ENCODE measurements around the gene MRPS14. TPM values are rescaled to one million over a fixed set of nuclear protein-coding genes. Genes with fewer than 3 reads are reported as not detected.
"Not testable (repeated sequence)": the region's sequence is repeated elsewhere in the genome, so short reads cannot be mapped to it uniquely, and the experiment has no call there.

The MRPS14 gene
- total and polyA plus RNA-seq, 8 donors = 30.3 to 46.6 (median 44.6) TPM

- TF ChIP-seq CTCF (IDR thresholded peaks at IDR 0.05) = no peak
- DNase-seq (no peak), ATAC-seq (no peak)
- Histone ChIP-seq H3K27ac (no peak overlapping the region), H3K4me3 (no peak overlapping the region), H3K4me1 (no peaks in the 10 kb centered on the region), H3K9me3 (no peaks in the 10 kb centered on the region), H3K36me3 (no peaks in the 10 kb centered on the region), H3K27me3 (no peaks in the 10 kb centered on the region)
- intact Hi-C loops (cut with DNase I) = loop anchor here in 1 of 2 donors (5.0 kb wide), 2 partner anchors 98 to 113 kb away; no protein-coding TSS in a partner anchor
Observed at GRCh38 chr1:175033953-175034352, 10.7 kb upstream of the MRPS14 start.

GRCh38 chr1:175024773-175025172, 1.5 kb upstream of the MRPS14 start:
- ATAC-seq (no peak), DNase-seq (no peak)
- H3K4me1 ChIP-seq = peaks cover 0 to 19% of the 10 kb centered on the region in 2 donors
- H3K27ac ChIP-seq = no peak overlapping the region
- no peaks in the 10 kb centered on the region for H3K27me3 ChIP-seq
- intact Hi-C loops (cut with DNase I) = no loop called here
- no peaks in the 10 kb centered on the region for H3K9me3 ChIP-seq
- no peak overlapping the region for H3K4me3 ChIP-seq
- no peak for TF ChIP-seq CTCF (IDR thresholded peaks at IDR 0.05)
- no peaks in the 10 kb centered on the region for H3K36me3 ChIP-seq

DNA sequence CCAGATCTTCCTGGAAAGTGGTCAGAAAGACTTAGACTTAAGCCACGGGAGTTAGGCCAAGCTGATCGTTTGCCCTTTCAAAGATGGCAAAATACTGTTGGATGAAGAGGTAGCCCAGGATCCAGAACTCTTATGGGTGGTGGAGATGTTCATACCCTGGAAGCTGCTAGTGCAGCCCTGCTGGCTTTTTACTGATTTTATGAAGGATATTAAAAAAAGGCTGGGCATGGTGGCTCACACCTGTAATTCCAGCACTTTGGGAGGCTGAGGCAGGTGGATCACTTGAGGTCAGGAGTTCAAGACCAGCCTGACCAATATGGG, 657 bp upstream of the MRPS14 start:
- H3K27me3 ChIP-seq; intact Hi-C loops (cut with DNase I); DNase-seq; H3K36me3 ChIP-seq; ATAC-seq; H3K9me3 ChIP-seq: not testable (repeated sequence)
- Histone ChIP-seq H3K4me3 (peak overlapping the region; percentile 83 to 85), H3K4me1 (peaks cover 0 to 19% of the 10 kb centered on the region in 2 donors), H3K27ac (peak overlapping the region; percentile 68 to 84)

GRCh38 chr1:175019524-175019923, 3.7 kb downstream of the MRPS14 start:
- no peak for ATAC-seq
- no peaks in the 10 kb centered on the region for H3K27me3 ChIP-seq

DNA sequence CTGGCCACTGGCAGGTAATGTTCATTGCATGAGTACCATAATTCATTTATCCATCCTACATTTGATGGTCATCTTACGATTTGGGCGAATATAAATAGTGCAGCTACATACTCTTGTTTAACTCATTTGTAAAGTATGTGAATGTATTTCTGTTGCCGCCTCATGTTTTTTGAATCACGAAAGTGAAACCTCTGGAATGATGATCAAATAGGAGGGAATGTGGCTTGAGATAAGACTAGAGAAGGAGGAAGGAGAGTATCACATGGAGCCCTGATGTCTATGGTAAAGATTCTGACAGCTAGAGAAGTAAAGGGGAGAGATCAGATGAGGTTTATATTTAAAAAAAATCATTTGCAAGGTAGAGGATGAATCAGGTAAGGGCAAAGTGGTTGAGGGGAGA, 8.0 kb downstream of the MRPS14 start:
- no peak for TF ChIP-seq CTCF (IDR thresholded peaks at IDR 0.05)
- Histone ChIP-seq H3K27ac (no peak overlapping the region), H3K27me3 (no peaks in the 10 kb centered on the region), H3K9me3 (no peaks in the 10 kb centered on the region), H3K4me3 (no peak overlapping the region), H3K36me3 (peaks cover 0 to 83% of the 10 kb centered on the region in 2 donors), H3K4me1 (no peaks in the 10 kb centered on the region)
- intact Hi-C loops (cut with DNase I) = no loop called here
- DNase-seq = no peak
- ATAC-seq = no peak

More at GRCh38 chr1:175019524-175019923, 3.7 kb downstream of the MRPS14 start:
- no peak for TF ChIP-seq CTCF (IDR thresholded peaks at IDR 0.05)
- no peaks in the 10 kb centered on the region for H3K9me3 ChIP-seq
- intact Hi-C loops (cut with DNase I) = no loop called here
- H3K4me3 ChIP-seq = no peak overlapping the region
- peaks cover 0 to 19% of the 10 kb centered on the region in 2 donors for H3K4me1 ChIP-seq
- H3K27ac ChIP-seq = no peak overlapping the region
- peaks cover 0 to 40% of the 10 kb centered on the region in 2 donors for H3K36me3 ChIP-seq
- DNase-seq = no peak

DNA sequence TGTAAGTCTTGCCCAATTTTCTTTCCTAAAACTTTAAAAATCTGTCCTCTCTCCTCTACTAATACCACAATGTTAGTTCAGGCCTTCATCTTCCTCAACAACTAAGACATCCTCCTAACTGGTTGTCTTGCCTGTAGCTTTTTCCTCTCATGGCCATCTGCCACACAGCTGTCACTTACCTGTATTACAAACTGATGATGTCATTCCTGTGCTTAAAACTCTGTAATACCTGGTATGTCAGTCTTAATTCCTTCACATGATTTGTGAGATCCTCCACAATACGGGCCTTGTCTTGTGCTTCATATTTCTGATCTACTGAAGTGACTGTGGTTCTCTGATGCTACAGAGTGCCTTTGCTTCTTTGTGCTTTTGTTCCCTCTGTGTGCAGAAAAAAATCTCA, 9.8 kb downstream of the MRPS14 start:
- peaks cover 0 to 100% of the 10 kb centered on the region in 2 donors for H3K36me3 ChIP-seq
- ATAC-seq = no peak

More for the DNA sequence above, 9.8 kb downstream of the MRPS14 start:
- H3K27me3 ChIP-seq = no peaks in the 10 kb centered on the region
- no peak overlapping the region for H3K27ac ChIP-seq
- H3K9me3 ChIP-seq = no peaks in the 10 kb centered on the region
- no peak overlapping the region for H3K4me3 ChIP-seq
- intact Hi-C loops (cut with DNase I) = no loop called here
- DNase-seq = no peak
- peaks cover 0 to 3% of the 10 kb centered on the region in 2 donors for H3K4me1 ChIP-seq
- TF ChIP-seq CTCF (IDR thresholded peaks at IDR 0.05) = no peak

All from left lung (tissue), 10 donors.